SK-N-SH (cell line): Measurements from ENCODE around the gene ERGIC1. TPM values are rescaled to one million over a fixed set of nuclear protein-coding genes. Genes with fewer than 3 reads are reported as not detected.

Source experiments
- CTCF ChIA-PET: fragments of 300-600, 350-600 bp; formaldehyde crosslinking; extraction: SDS; loops from one replicate; lab custom pipeline; 2021; lab: Yijun Ruan, JAX
- POLR2A ChIA-PET: fragments of 350-600 bp; sonication (Branson Sonifier 250); formaldehyde crosslinking; extraction: SDS; loops from one replicate; lab custom pipeline; 2020; ENCODE audit warnings: antibody characterized with exemption, inconsistent platforms; lab: Yijun Ruan, JAX
- DNase-seq: peaks from one replicate; pipeline ENCODE4 v3.0.0; 2012
- H2AFZ ChIP-seq: fragments of 200-600 bp; sonication (generic); 2 replicates; pipeline ENCODE4 v1.8.1; 2016; ENCODE audit warnings: antibody characterized with exemption, mild to moderate bottlenecking, low read depth
- H3F3A ChIP-seq: fragments of 200-600 bp; sonication (generic); replicated peaks from 2 replicates; pipeline ENCODE3; 2016; ENCODE audit warnings: antibody characterized with exemption, mild to moderate bottlenecking; ENCODE audit not compliant: insufficient read depth
- H3K27ac ChIP-seq, 2 experiments: fragments of 200-500 bp in 1 of 2; fragments of 200-600 bp in 1 of 2; sonication (Bioruptor generic) in 1 of 2; sonication (generic), shearing (Covaris generic) in 1 of 2; 2 replicates each; pipeline versions ENCODE4 v1.5.1 to v1.6.1; 2014 to 2016; ENCODE audit warnings: low read depth in 2 of 2, inconsistent platforms in 1 of 2, low read length in 1 of 2, mild to moderate bottlenecking in 1 of 2, mixed read lengths in 1 of 2
- H3K27me3 ChIP-seq: fragments of 200-600 bp; sonication (generic), shearing (Covaris generic); 2 replicates; pipeline ENCODE4 v1.6.1; 2016; ENCODE audit warnings: mixed run types; ENCODE audit not compliant: insufficient read depth
- H3K36me3 ChIP-seq, 2 experiments: fragments of 200-500 bp in 1 of 2; fragments of 200-600 bp in 1 of 2; sonication (Bioruptor generic) in 1 of 2; sonication (generic) in 1 of 2; replicated peaks in 1 of 2; 2 replicates each; pipeline versions ENCODE3 to v1.5.1; 2014 to 2016; ENCODE audit warnings: low read length in 1 of 2, mild to moderate bottlenecking in 1 of 2; ENCODE audit not compliant: insufficient read depth in 2 of 2, control insufficient read depth in 1 of 2
- H3K4me1 ChIP-seq, 2 experiments: fragments of 200-500 bp in 1 of 2; fragments of 200-600 bp in 1 of 2; sonication (Bioruptor generic) in 1 of 2; sonication (generic), shearing (Covaris generic) in 1 of 2; 2 replicates each; pipeline versions ENCODE4 v1.5.1 to v1.6.1; 2014 to 2016; ENCODE audit warnings: low read depth in 1 of 2, low read length in 1 of 2, mixed run types in 1 of 2; ENCODE audit not compliant: insufficient read depth in 2 of 2, control insufficient read depth in 1 of 2
- H3K4me2 ChIP-seq: fragments of 200-600 bp; sonication (generic), shearing (Covaris generic); 2 replicates; pipeline ENCODE4 v1.6.1; 2017; ENCODE audit warnings: mixed run types
- H3K4me3 ChIP-seq, 2 experiments: fragments of 200-500 bp in 1 of 2; fragments of 200-600 bp in 1 of 2; sonication (Bioruptor generic) in 1 of 2; sonication (generic), shearing (Covaris generic) in 1 of 2; 2 replicates each; pipeline versions ENCODE4 v1.5.1 to v1.8.1; 2014 to 2016; ENCODE audit warnings: low read depth in 2 of 2, inconsistent platforms in 1 of 2, low read length in 1 of 2, mild to moderate bottlenecking in 1 of 2, mixed read lengths in 1 of 2, moderate library complexity in 1 of 2
- H3K79me2 ChIP-seq: fragments of 200-600 bp; sonication (generic); 2 replicates; pipeline ENCODE4 v1.8.1; 2017; ENCODE audit warnings: mild to moderate bottlenecking; ENCODE audit not compliant: insufficient read depth
- H3K9ac ChIP-seq: fragments of 200-600 bp; sonication (generic); 2 replicates; pipeline ENCODE4 v1.6.1; 2017; ENCODE audit warnings: mixed run types
- H3K9me2 ChIP-seq: fragments of 200-600 bp; sonication (generic); 2 replicates; pipeline ENCODE4 v1.6.1; 2017; ENCODE audit warnings: mixed run types
- H3K9me3 ChIP-seq: fragments of 200-600 bp; sonication (generic); 2 replicates; pipeline ENCODE4 v1.6.1; 2017; ENCODE audit warnings: mixed run types, mild to moderate bottlenecking, moderate library complexity
- H4K20me1 ChIP-seq: fragments of 200-600 bp; sonication (generic); 2 replicates; pipeline ENCODE4 v1.6.1; 2017; ENCODE audit warnings: mild to moderate bottlenecking, mixed run types; ENCODE audit not compliant: insufficient read depth
- ELF1 ChIP-seq: IDR thresholded peaks from 2 replicates; pipeline ENCODE4 v1.4.0; 2012
- FOSL2 ChIP-seq: IDR thresholded peaks from 2 replicates; pipeline ENCODE4 v1.4.0; 2012; ENCODE audit warnings: low read depth, mild to moderate bottlenecking, moderate library complexity, borderline replicate concordance
- FOXJ3 ChIP-seq: sonication (generic); formaldehyde crosslinking; IDR thresholded peaks from 2 replicates; pipeline ENCODE4 v1.5.1; 2020; ENCODE audit warnings: mild to moderate bottlenecking, missing genetic modification reagents
- GABPA ChIP-seq: IDR thresholded peaks from 2 replicates; pipeline ENCODE4 v1.4.0; 2012; ENCODE audit warnings: low read depth, mild to moderate bottlenecking
- MXI1 ChIP-seq: IDR thresholded peaks from 2 replicates; pipeline ENCODE4 v1.6.1; 2012; ENCODE audit warnings: mild to moderate bottlenecking, low read depth, low read length, improper control_type of control experiment
- NFIC ChIP-seq: IDR thresholded peaks from 2 replicates; pipeline ENCODE4 v1.4.0; 2012; ENCODE audit warnings: borderline replicate concordance
- POLR2AphosphoS5 ChIP-seq: IDR thresholded peaks from 2 replicates; pipeline ENCODE4 v1.6.1; 2012; ENCODE audit warnings: low read depth, low read length
- SIN3A ChIP-seq: IDR thresholded peaks from 2 replicates; pipeline ENCODE4 v1.6.1; 2012; ENCODE audit warnings: low read depth, mild to moderate bottlenecking, low read length, moderate library complexity, borderline replicate concordance
- SMC3 ChIP-seq: IDR thresholded peaks from 2 replicates; pipeline ENCODE4 v1.6.1; 2012; ENCODE audit warnings: low read depth, low read length, improper control_type of control experiment
- TAF1 ChIP-seq: IDR thresholded peaks from 2 replicates; pipeline ENCODE4 v1.6.1; 2012; ENCODE audit warnings: low read depth, mild to moderate bottlenecking, low read length, moderate library complexity, borderline replicate concordance
- YY1 ChIP-seq: IDR thresholded peaks from 2 replicates; pipeline ENCODE4 v1.4.0; 2012; ENCODE audit warnings: low read depth, mild to moderate bottlenecking
- WGBS: methylation state at CpG from one replicate; pipeline ENCODE4 v1.1.6; 2017; ENCODE audit warnings: low lambda C conversion rate; 5-methylcytosine and 5-hydroxymethylcytosine counted together
- polyA plus RNA-seq, 3 experiments: library from polyadenylated mRNA; depleted of rRNA; stranded (reverse); fragments of >200 nt; gene quantifications; 2 replicates each; pipeline ENCODE4 v1.2.3, GENCODE V29; 2012
- TF ChIP-seq, protein P1 (sequence below): IDR thresholded peaks from 2 replicates; pipeline ENCODE4; 2012
- TF ChIP-seq, protein P2 (sequence below): fragments of 200-600 bp; sonication (generic); IDR thresholded peaks from 2 replicates; pipeline ENCODE4 v1.6.1; 2017; ENCODE audit warnings: antibody characterized with exemption, mild to moderate bottlenecking, moderate library complexity
- TF ChIP-seq, protein P3 (sequence below): IDR thresholded peaks from 2 replicates; pipeline ENCODE4 v1.4.0; 2012; ENCODE audit warnings: low read depth, borderline replicate concordance

Gene ERGIC1
- polyA plus RNA-seq, 1 of the 3 experiments (the other 2 are of a cell fraction): 101 TPM

- no peak for DNase-seq
- Histone ChIP-seq H3K4me3 (no peak overlapping the region), H3K9ac (no peak overlapping the region), H3F3A (no peaks in the 10 kb centered on the region), H2AFZ (no peak overlapping the region), H3K4me1 (no peaks in the 10 kb centered on the region), H3K9me3 (no peaks in the 10 kb centered on the region), H3K9me2 (no peaks in the 10 kb centered on the region), H3K27me3 (no peaks in the 10 kb centered on the region), H4K20me1 (no peaks in the 10 kb centered on the region), H3K79me2 (no peaks in the 10 kb centered on the region), H3K27ac (no peak overlapping the region), H3K4me2 (no peak overlapping the region), H3K36me3 (peaks cover 12 to 16% of the 10 kb centered on the region in 2 experiments)
- 94% methylated on average over 5 of the region's 5 CpGs for WGBS
- no peak for TF ChIP-seq SMC3
- POLR2A ChIA-PET: no interaction called here
- CTCF ChIA-PET: interaction anchor here (0.7 to 1.9 kb wide), 5 partner anchors 11 to 1340 kb away, joined by 3 to 7 read pairs (median 4); partner anchors contain the start of genes ATP6V0E1 and RPL26L1
Observed at GRCh38 chr5:172972552-172972951, 138.5 kb downstream of the ERGIC1 start.

DNA sequence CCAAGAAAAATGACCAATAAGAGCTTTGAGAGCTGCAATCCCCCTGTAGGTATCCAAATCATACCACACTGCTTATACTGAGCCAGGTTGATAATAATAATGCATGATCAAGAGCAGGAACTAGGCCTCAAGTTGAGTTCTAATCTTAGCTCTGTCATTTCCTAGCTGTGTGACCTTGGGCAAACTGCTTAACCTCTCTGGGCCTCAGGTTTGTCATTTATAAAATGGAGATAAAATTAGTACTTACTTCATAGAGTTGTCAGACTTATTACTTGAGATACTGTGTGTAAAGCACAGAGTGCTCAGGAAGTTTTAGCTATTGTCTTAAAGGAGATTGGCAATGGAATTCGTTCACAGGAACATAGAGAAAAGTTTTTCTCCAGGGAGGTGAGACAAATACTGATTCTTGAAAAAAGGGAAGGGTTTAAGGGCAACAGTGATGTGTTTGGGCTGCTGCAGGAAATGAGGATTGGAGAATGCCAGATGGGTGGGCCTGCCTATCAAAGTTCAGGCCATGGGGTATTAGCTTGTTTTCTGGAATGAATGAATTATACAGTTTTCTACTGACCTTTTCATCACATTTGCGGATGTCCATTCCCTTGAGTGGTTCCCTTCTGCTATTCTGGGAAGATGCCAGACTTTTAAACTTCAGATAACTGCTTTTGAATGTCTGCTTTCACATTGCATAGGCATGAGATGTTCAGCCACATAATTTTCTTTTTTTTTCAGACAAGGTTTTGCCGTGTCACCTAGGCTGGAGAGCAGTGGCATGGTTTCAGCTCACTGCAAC is 139.3 kb downstream of the ERGIC1 start:
- no peak overlapping the region for H3K4me2 ChIP-seq
- POLR2A ChIA-PET: no interaction called here
- H3K27ac ChIP-seq: peak overlapping the region in 1 of 2 experiments; percentile 33; a peak in 2 of 4 replicates
- no peaks in the 10 kb centered on the region for H3F3A ChIP-seq
- no peaks in the 10 kb centered on the region for H4K20me1 ChIP-seq
- 58% methylated on average over 3 of the region's 3 CpGs for WGBS
- no peaks in the 10 kb centered on the region for H3K27me3 ChIP-seq
- no peak for DNase-seq
- H3K9me3 ChIP-seq: no peaks in the 10 kb centered on the region
- no peaks in the 10 kb centered on the region for H3K79me2 ChIP-seq
- no peaks in the 10 kb centered on the region for H3K9me2 ChIP-seq
- peaks cover 5 to 16% of the 10 kb centered on the region in 2 experiments for H3K36me3 ChIP-seq
- no peak overlapping the region for H3K9ac ChIP-seq
- no peak overlapping the region; the same call in 1 of the 2 replicates for H2AFZ ChIP-seq
- TF ChIP-seq, protein P1, sequence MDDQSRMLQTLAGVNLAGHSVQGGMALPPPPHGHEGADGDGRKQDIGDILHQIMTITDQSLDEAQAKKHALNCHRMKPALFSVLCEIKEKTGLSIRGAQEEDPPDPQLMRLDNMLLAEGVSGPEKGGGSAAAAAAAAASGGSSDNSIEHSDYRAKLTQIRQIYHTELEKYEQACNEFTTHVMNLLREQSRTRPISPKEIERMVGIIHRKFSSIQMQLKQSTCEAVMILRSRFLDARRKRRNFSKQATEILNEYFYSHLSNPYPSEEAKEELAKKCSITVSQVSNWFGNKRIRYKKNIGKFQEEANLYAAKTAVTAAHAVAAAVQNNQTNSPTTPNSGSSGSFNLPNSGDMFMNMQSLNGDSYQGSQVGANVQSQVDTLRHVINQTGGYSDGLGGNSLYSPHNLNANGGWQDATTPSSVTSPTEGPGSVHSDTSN: peak; percentile 22; the same call in 1 of the 2 replicates
- peak; percentile 24; the same call in 1 of the 2 replicates for TF ChIP-seq NFIC
- no peak for TF ChIP-seq TAF1
- TF ChIP-seq, all 33 proteins: peak for 2
- H3K4me1 ChIP-seq: no peaks in the 10 kb centered on the region
- CTCF ChIA-PET: interaction anchor here (0.7 to 1.2 kb wide), 5 partner anchors 14 to 1339 kb away, joined by 3 to 4 read pairs (median 3); partner anchors contain the start of gene RPL26L1
- H3K4me3 ChIP-seq: no peak overlapping the region

DNA sequence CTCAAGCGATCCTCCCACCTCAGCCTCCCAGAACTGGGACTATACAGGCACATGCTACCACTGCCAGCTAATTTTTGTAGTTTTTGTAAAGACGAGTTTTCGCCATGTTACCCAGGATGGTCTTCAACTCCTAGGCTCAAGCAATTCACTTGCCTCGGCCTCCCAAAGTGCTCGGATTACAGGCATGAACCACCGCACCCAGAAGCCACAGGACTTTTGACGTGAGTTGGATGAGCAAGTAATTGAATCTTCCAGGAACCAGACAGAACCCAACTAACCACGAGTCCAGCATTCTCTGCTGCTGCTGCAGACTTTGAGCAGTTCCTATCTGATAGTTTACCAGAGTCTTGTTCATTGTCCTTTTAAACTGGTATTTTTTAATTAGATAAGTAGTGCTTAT is 139.9 kb downstream of the ERGIC1 start:
- DNase-seq: no peak
- H3K9ac ChIP-seq: no peak overlapping the region
- peaks cover 3 to 14% of the 10 kb centered on the region in 2 experiments for H3K36me3 ChIP-seq
- no peaks in the 10 kb centered on the region for H3K4me1 ChIP-seq
- WGBS: 68% methylated on average over 8 of the region's 8 CpGs
- H4K20me1 ChIP-seq: no peaks in the 10 kb centered on the region
- H3K9me3 ChIP-seq: no peaks in the 10 kb centered on the region
- H3K79me2 ChIP-seq: no peaks in the 10 kb centered on the region
- no peak overlapping the region for H2AFZ ChIP-seq
- no peaks in the 10 kb centered on the region for H3F3A ChIP-seq
- TF ChIP-seq MXI1 (no peak), SIN3A (no peak), GABPA (no peak), FOXJ3 (CRISPR knock-in tag) (no peak), ELF1 (no peak), POLR2AphosphoS5 (no peak), FOSL2 (no peak), YY1 (no peak)
- TF ChIP-seq, protein P2, sequence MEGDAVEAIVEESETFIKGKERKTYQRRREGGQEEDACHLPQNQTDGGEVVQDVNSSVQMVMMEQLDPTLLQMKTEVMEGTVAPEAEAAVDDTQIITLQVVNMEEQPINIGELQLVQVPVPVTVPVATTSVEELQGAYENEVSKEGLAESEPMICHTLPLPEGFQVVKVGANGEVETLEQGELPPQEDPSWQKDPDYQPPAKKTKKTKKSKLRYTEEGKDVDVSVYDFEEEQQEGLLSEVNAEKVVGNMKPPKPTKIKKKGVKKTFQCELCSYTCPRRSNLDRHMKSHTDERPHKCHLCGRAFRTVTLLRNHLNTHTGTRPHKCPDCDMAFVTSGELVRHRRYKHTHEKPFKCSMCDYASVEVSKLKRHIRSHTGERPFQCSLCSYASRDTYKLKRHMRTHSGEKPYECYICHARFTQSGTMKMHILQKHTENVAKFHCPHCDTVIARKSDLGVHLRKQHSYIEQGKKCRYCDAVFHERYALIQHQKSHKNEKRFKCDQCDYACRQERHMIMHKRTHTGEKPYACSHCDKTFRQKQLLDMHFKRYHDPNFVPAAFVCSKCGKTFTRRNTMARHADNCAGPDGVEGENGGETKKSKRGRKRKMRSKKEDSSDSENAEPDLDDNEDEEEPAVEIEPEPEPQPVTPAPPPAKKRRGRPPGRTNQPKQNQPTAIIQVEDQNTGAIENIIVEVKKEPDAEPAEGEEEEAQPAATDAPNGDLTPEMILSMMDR: no peak
- TF ChIP-seq, protein P3, sequence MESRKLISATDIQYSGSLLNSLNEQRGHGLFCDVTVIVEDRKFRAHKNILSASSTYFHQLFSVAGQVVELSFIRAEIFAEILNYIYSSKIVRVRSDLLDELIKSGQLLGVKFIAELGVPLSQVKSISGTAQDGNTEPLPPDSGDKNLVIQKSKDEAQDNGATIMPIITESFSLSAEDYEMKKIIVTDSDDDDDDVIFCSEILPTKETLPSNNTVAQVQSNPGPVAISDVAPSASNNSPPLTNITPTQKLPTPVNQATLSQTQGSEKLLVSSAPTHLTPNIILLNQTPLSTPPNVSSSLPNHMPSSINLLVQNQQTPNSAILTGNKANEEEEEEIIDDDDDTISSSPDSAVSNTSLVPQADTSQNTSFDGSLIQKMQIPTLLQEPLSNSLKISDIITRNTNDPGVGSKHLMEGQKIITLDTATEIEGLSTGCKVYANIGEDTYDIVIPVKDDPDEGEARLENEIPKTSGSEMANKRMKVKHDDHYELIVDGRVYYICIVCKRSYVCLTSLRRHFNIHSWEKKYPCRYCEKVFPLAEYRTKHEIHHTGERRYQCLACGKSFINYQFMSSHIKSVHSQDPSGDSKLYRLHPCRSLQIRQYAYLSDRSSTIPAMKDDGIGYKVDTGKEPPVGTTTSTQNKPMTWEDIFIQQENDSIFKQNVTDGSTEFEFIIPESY: no peak
- ChIA-PET POLR2A (no interaction called here), CTCF (interaction anchor here (1.0 kb wide), 2 partner anchors 261 to 310 kb away, joined by 3 to 4 read pairs; no protein-coding TSS in a partner anchor)
- H3K4me3 ChIP-seq: no peak overlapping the region
- H3K4me2 ChIP-seq: no peak overlapping the region
- H3K27ac ChIP-seq: no peak overlapping the region; a peak in 1 of 4 replicates
- no peaks in the 10 kb centered on the region for H3K27me3 ChIP-seq
- H3K9me2 ChIP-seq: no peaks in the 10 kb centered on the region
